DOHH2 (cell line): ENCODE data around the gene RPS27.
A peak's percentile ranks its signal among the peaks of the same experiment; 100 is the strongest.

Source experiments
- H3F3A ChIP-seq: fragments of 200-600 bp; sonication (generic), shearing (Covaris generic); 2 replicates; pipeline ENCODE4 v1.6.0; 2016; ENCODE audit warnings: antibody characterized with exemption, mild to moderate bottlenecking; ENCODE audit not compliant: control insufficient read depth, insufficient read depth
- H3K27ac ChIP-seq: fragments of 200-600 bp; sonication (generic); 2 replicates; pipeline ENCODE4 v1.5.1; 2014; ENCODE audit warnings: low read depth, mild to moderate bottlenecking, low read length, moderate library complexity
- H3K27me3 ChIP-seq: fragments of 200-600 bp; sonication (generic); 2 replicates; pipeline ENCODE4 v1.6.1; 2014; ENCODE audit warnings: mild to moderate bottlenecking, low read length, mixed read lengths; ENCODE audit not compliant: control insufficient read depth
- H3K36me3 ChIP-seq: fragments of 200-600 bp; sonication (generic); 2 replicates; pipeline ENCODE4 v1.6.1; 2014; ENCODE audit warnings: mild to moderate bottlenecking, low read length, moderate library complexity, mixed read lengths; ENCODE audit not compliant: control insufficient read depth
- H3K4me1 ChIP-seq: fragments of 200-600 bp; sonication (generic); 2 replicates; pipeline ENCODE4 v1.6.1; 2014; ENCODE audit warnings: mild to moderate bottlenecking, low read length, mixed read lengths; ENCODE audit not compliant: control insufficient read depth
- H3K4me2 ChIP-seq: fragments of 200-600 bp; sonication (generic); 2 replicates; pipeline ENCODE4 v1.6.0; 2014; ENCODE audit warnings: mild to moderate bottlenecking, low read length, moderate library complexity
- H3K4me3 ChIP-seq: fragments of 200-600 bp; sonication (generic); 2 replicates; pipeline ENCODE4 v1.5.1; 2014; ENCODE audit warnings: mild to moderate bottlenecking, low read length, mixed read lengths
- H3K79me2 ChIP-seq: fragments of 200-600 bp; sonication (generic); 2 replicates; pipeline ENCODE4 v1.6.1; 2014; ENCODE audit warnings: mild to moderate bottlenecking, low read length, mixed read lengths; ENCODE audit not compliant: control insufficient read depth
- H3K9me2 ChIP-seq: fragments of 200-600 bp; sonication (generic); replicated peaks from 2 replicates; pipeline ENCODE4 v1.6.1; 2014; ENCODE audit warnings: mild to moderate bottlenecking, low read length, mixed read lengths; ENCODE audit not compliant: control insufficient read depth
- H3K9me3 ChIP-seq: fragments of 200-600 bp; sonication (generic); 2 replicates; pipeline ENCODE4 v1.6.1; 2014; ENCODE audit warnings: antibody characterized with exemption, low read length, mixed read lengths; ENCODE audit not compliant: control insufficient read depth, insufficient read depth
- H4K20me1 ChIP-seq: fragments of 200-600 bp; sonication (generic); 2 replicates; pipeline ENCODE4 v1.6.0; 2014; ENCODE audit warnings: low read depth, mild to moderate bottlenecking, antibody characterized with exemption, low read length, moderate library complexity; ENCODE audit not compliant: control insufficient read depth, insufficient read depth
- EZH2phosphoT487 ChIP-seq: fragments of 200-600 bp; sonication (generic); IDR thresholded peaks from 2 replicates; pipeline ENCODE4 v1.6.1; 2017; ENCODE audit warnings: borderline replicate concordance, mild to moderate bottlenecking, antibody characterized with exemption, low read length, moderate library complexity, mixed read lengths
- TF ChIP-seq, protein P1 (sequence below): fragments of 200-600 bp; sonication (generic); IDR thresholded peaks from one replicate; pipeline ENCODE4 v1.5.1; 2014; ENCODE audit warnings: antibody characterized with exemption, mild to moderate bottlenecking, low read depth, low read length; ENCODE audit not compliant: poor library complexity, severe bottlenecking

The RPS27 gene

DNA sequence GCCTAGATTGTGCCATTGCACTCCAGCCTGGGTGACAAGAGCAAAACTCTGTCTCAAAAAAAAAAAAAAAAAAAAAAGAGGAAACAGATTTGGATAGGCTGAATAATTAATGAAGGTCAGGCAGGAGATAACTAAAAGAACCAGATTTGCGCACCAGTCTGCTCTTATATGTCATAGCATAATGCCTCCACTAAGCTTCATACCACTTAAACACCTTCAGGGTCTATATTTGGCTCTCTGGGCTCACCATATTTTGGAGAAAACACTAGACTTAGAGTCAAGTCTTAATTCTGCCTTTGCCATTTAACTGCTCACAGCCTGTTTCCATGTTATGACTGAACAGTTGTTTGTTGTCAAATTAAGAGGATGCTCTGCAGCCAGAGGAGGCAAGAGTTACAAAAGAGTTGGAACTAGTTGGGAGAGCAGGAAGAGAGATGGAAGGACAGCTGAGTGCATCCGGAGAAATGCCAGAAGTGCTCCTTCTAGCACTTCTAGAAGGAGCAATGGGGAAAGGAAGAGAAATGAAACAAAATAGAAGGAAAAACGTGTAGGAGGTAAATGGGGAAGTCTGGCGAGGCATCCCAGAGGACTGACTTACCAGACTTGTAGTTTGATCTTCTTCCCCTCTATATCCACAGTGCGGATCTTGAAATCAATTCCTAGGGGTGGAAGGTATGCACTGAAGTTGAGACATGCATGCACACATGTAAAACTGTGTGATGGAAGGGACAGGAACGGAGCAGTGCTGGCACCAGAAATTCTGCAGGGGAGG is 6.3 kb upstream of the RPS27 start:
- no peaks in the 10 kb centered on the region for H3K9me3 ChIP-seq
- no peaks in the 10 kb centered on the region for H3K9me2 ChIP-seq
- H3K36me3 ChIP-seq = no peaks in the 10 kb centered on the region
- H3K4me3 ChIP-seq = no peak overlapping the region
- no peak overlapping the region for H3K4me2 ChIP-seq
- H3F3A ChIP-seq = peaks cover 16% of the 10 kb centered on the region; the same call in 1 of the 2 replicates
- no peak for TF ChIP-seq EZH2phosphoT487
- TF ChIP-seq, protein P1, sequence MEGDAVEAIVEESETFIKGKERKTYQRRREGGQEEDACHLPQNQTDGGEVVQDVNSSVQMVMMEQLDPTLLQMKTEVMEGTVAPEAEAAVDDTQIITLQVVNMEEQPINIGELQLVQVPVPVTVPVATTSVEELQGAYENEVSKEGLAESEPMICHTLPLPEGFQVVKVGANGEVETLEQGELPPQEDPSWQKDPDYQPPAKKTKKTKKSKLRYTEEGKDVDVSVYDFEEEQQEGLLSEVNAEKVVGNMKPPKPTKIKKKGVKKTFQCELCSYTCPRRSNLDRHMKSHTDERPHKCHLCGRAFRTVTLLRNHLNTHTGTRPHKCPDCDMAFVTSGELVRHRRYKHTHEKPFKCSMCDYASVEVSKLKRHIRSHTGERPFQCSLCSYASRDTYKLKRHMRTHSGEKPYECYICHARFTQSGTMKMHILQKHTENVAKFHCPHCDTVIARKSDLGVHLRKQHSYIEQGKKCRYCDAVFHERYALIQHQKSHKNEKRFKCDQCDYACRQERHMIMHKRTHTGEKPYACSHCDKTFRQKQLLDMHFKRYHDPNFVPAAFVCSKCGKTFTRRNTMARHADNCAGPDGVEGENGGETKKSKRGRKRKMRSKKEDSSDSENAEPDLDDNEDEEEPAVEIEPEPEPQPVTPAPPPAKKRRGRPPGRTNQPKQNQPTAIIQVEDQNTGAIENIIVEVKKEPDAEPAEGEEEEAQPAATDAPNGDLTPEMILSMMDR = no peak
- peaks cover 46% of the 10 kb centered on the region for H3K4me1 ChIP-seq
- H3K27me3 ChIP-seq = peaks cover 9% of the 10 kb centered on the region; the same call in 1 of the 2 replicates
- H4K20me1 ChIP-seq = no peaks in the 10 kb centered on the region
- peaks cover 1% of the 10 kb centered on the region for H3K79me2 ChIP-seq
- no peak overlapping the region for H3K27ac ChIP-seq

DNA sequence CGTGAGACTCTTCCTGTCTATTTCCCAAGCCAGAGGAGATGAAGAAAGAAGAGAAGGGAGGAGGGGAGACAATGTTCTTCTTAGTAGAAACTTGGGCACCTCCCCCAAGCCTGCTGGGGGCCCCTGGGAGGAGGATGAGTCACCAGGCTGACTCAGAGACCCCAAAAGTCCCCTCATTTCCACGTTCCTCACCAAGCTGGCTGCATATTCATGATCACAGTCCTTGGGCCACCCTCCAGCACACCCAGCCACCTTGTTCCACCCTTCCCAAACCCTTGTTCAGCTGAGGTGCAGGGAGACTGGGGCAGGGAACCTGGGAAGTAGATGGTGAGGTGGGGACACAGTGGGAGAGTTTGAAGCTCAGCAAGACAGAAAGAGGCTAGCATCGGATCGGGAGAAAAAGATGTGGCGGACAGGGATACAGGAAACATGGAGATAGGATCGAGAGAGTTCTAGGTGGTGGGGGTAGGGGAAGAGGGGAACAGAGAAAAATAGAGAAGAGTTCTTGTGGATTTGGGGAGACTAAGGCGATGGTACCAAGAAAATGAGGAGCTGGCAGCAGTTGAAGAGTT is 5.1 kb upstream of the RPS27 start:
- H4K20me1 ChIP-seq = no peaks in the 10 kb centered on the region
- H3K36me3 ChIP-seq = no peaks in the 10 kb centered on the region

GRCh38 chr1:153985941-153986761 is 4.4 kb upstream of the RPS27 start, which contains the start of gene RAB13:
RAB13 (minus strand) TSS chr1:153986339; CDS start chr1:153986236, 103 bp downstream.
- no peaks in the 10 kb centered on the region for H3K9me3 ChIP-seq
- H3K36me3 ChIP-seq = peaks cover 6% of the 10 kb centered on the region
- peaks cover 6% of the 10 kb centered on the region for H3K79me2 ChIP-seq
- peak within 1 kb of the TSS; percentile 89 for H3K4me2 ChIP-seq
- H3K27ac ChIP-seq = peak within 1 kb of the TSS; percentile 78
- TF ChIP-seq EZH2phosphoT487 = no peak
- TF ChIP-seq, protein P1 = no peak
- H3K4me3 ChIP-seq = peak within 1 kb of the TSS; percentile 69
- H3F3A ChIP-seq = peaks cover 20% of the 10 kb centered on the region
- peaks cover 52% of the 10 kb centered on the region for H3K4me1 ChIP-seq
- H4K20me1 ChIP-seq = no peaks in the 10 kb centered on the region
- no peaks in the 10 kb centered on the region for H3K9me2 ChIP-seq
- peaks cover 9% of the 10 kb centered on the region; the same call in 1 of the 2 replicates for H3K27me3 ChIP-seq

More for the DNA sequence above, 5.1 kb upstream of the RPS27 start:
- Histone ChIP-seq H3K9me3 (no peaks in the 10 kb centered on the region), H3K4me3 (peak overlapping the region; percentile 69; the same call in 1 of the 2 replicates), H3K27ac (no peak overlapping the region), H3K4me2 (peak overlapping the region; percentile 89), H3K27me3 (peaks cover 9% of the 10 kb centered on the region; the same call in 1 of the 2 replicates), H3F3A (peaks cover 16% of the 10 kb centered on the region; the same call in 1 of the 2 replicates), H3K79me2 (no peaks in the 10 kb centered on the region), H3K9me2 (no peaks in the 10 kb centered on the region), H3K4me1 (peaks cover 52% of the 10 kb centered on the region)
- TF ChIP-seq EZH2phosphoT487 = no peak
- TF ChIP-seq, protein P1 = no peak
